ENCODE results near the gene ATP9A. TPM values are rescaled to one million over a fixed set of nuclear protein-coding genes. Genes with fewer than 3 reads are reported as not detected.
"Not testable (repeated sequence)": the region's sequence is repeated elsewhere in the genome, so short reads cannot be mapped to it uniquely, and the experiment has no call there.

The ATP9A gene
- total RNA-seq (2014; rRNA removed; shearing (Covaris generic)): 11.0 and 20.6 TPM in 2 replicates

- DNase-seq (ENCODE audit: low read depth): peak; percentile 42
Observed at GRCh38 chr20:51767867-51768758, at the start of gene ATP9A. Gene ATP9A, minus strand, starts transcription at chr20:51768390. Its CDS starts 21 bp downstream, at chr20:51768369.

GRCh38 chr20:51816856-51817255 is 48.7 kb upstream of the ATP9A start:
- not testable (repeated sequence) for DNase-seq (ENCODE audit: low read depth)

GRCh38 chr20:51815383-51816076 is 47.3 kb upstream of the ATP9A start:
- DNase-seq (ENCODE audit: low read depth): no peak

GRCh38 chr20:51812861-51813260 is 44.7 kb upstream of the ATP9A start:
- DNase-seq (ENCODE audit: low read depth): no peak

- DNase-seq (ENCODE audit: low read depth): no peak
Observed at GRCh38 chr20:51811514-51812128, 43.4 kb upstream of the ATP9A start.

GRCh38 chr20:51811042-51811355 is 42.8 kb upstream of the ATP9A start:
- DNase-seq (ENCODE audit: low read depth): no peak

- DNase-seq (ENCODE audit: low read depth): no peak
Observed at GRCh38 chr20:51810155-51811041, 42.2 kb upstream of the ATP9A start.

- DNase-seq (ENCODE audit: low read depth): peak; percentile 66
Observed at GRCh38 chr20:51807720-51808250, 39.6 kb upstream of the ATP9A start.

- no peak for DNase-seq (ENCODE audit: low read depth)
Observed at GRCh38 chr20:51804754-51805153, 36.6 kb upstream of the ATP9A start.

- DNase-seq (ENCODE audit: low read depth): peak; percentile 77
Observed at GRCh38 chr20:51803148-51803854, 35.1 kb upstream of the ATP9A start.

- no peak for DNase-seq (ENCODE audit: low read depth)
Observed at GRCh38 chr20:51802170-51802751, 34.1 kb upstream of the ATP9A start, which contains the start of gene SALL4. Gene SALL4, minus strand, starts transcription at chr20:51802521. Its CDS starts 113 bp downstream, at chr20:51802408.

GRCh38 chr20:51801823-51802123 is 33.6 kb upstream of the ATP9A start:
- DNase-seq (ENCODE audit: low read depth): no peak

- peak; percentile 33 for DNase-seq (ENCODE audit: low read depth)
Observed at GRCh38 chr20:51801122-51801822, 33.1 kb upstream of the ATP9A start.

GRCh38 chr20:51800872-51801121 is 32.6 kb upstream of the ATP9A start:
- DNase-seq (ENCODE audit: low read depth): peak; percentile 46

- DNase-seq (ENCODE audit: low read depth): peak; percentile 55
Observed at GRCh38 chr20:51800060-51800871, 32.1 kb upstream of the ATP9A start.

- no peak for DNase-seq (ENCODE audit: low read depth)
Observed at GRCh38 chr20:51799401-51799860, 31.2 kb upstream of the ATP9A start.

- DNase-seq (ENCODE audit: low read depth): peak; percentile 8
Observed at GRCh38 chr20:51797357-51798025, 29.3 kb upstream of the ATP9A start.

- no peak for DNase-seq (ENCODE audit: low read depth)
Observed at GRCh38 chr20:51796340-51796739, 28.1 kb upstream of the ATP9A start.

Data from M059J (cell line).